Measurements from ENCODE around the gene PPDPF.

- TF ChIP-seq POLR2A (IDR thresholded peaks at IDR 0.05) (no peak), CTCF (IDR thresholded peaks at IDR 0.05) (no peak)
Observed at GRCh38 chr20:63560856-63561609, 40.5 kb downstream of the PPDPF start.
